ENCODE measurements around the gene RIPPLY3. TPM values are rescaled to one million over a fixed set of nuclear protein-coding genes. Genes with fewer than 3 reads are reported as not detected.

The RIPPLY3 gene
- total RNA-seq, 1 donor from 2014 or later = 0.44 TPM

GRCh38 chr21:37063433-37063832, 56.9 kb downstream of the RIPPLY3 start:
- Histone ChIP-seq H3K4me3 (no peak overlapping the region), H3K9me3 (no peaks in the 10 kb centered on the region), H3K27ac (no peak overlapping the region), H3K27me3 (ENCODE audit: low read depth) (no peaks in the 10 kb centered on the region), H3K4me1 (no peaks in the 10 kb centered on the region), H3K36me3 (peaks cover 19% of the 10 kb centered on the region)
- no peak for TF ChIP-seq CTCF (IDR thresholded peaks at IDR 0.05)
- no peak for ATAC-seq
- no peak for DNase-seq
- intact Hi-C loops (cut with DNase I) = no loop called here

- no peaks in the 10 kb centered on the region for H3K4me1 ChIP-seq
- intact Hi-C loops (cut with DNase I) = no loop called here
- no peak overlapping the region for H3K4me3 ChIP-seq
- ATAC-seq (no peak), DNase-seq (no peak)
- H3K27ac ChIP-seq = no peak overlapping the region
- TF ChIP-seq CTCF (IDR thresholded peaks at IDR 0.05) = no peak
- no peaks in the 10 kb centered on the region for H3K9me3 ChIP-seq
- H3K27me3 ChIP-seq (ENCODE audit: low read depth) = no peaks in the 10 kb centered on the region
- peaks cover 24% of the 10 kb centered on the region for H3K36me3 ChIP-seq
Measured at GRCh38 chr21:37064841-37065240, 58.3 kb downstream of the RIPPLY3 start.

GRCh38 chr21:37065561-37066177, 59.2 kb downstream of the RIPPLY3 start:
- intact Hi-C loops (cut with DNase I) = no loop called here
- TF ChIP-seq CTCF (IDR thresholded peaks at IDR 0.05) = no peak
- H3K27me3 ChIP-seq (ENCODE audit: low read depth) = no peaks in the 10 kb centered on the region
- no peak overlapping the region for H3K4me3 ChIP-seq
- peaks cover 30% of the 10 kb centered on the region for H3K36me3 ChIP-seq
- no peak for ATAC-seq
- DNase-seq = no peak
- H3K4me1 ChIP-seq = no peaks in the 10 kb centered on the region
- H3K9me3 ChIP-seq = no peaks in the 10 kb centered on the region
- no peak overlapping the region for H3K27ac ChIP-seq

Other genes with a start within 250 kb of the RIPPLY3 start
- 17.1 TPM for gene HLCS, start 40.0 kb upstream of the RIPPLY3 start, total RNA-seq
- 28.7 TPM for gene PIGP, start 66.4 kb downstream of the RIPPLY3 start, total RNA-seq
- gene TTC3, start 66.6 kb downstream of the RIPPLY3 start, total RNA-seq = 93.0 TPM

All from lower lobe of right lung (tissue), 2 donors.